K562 (cell line): Measurements from ENCODE around the gene PI4K2A. TPM values are rescaled to one million over a fixed set of nuclear protein-coding genes. Genes with fewer than 3 reads are reported as not detected.

Experiments
- CBFB ChIP-seq: sonication (generic); formaldehyde crosslinking; IDR thresholded peaks from 2 replicates; pipeline ENCODE4 v1.4.0; 2020; ENCODE audit warnings: mild to moderate bottlenecking, missing genetic modification reagents
- FIP1L1 ChIP-seq: fragments of 200-400 bp; formaldehyde crosslinking; IDR thresholded peaks from 2 replicates; pipeline ENCODE4 v1.6.1; 2018; ENCODE audit warnings: mild to moderate bottlenecking, low read depth, low read length; ENCODE audit not compliant: poor library complexity, severe bottlenecking
- ILF3 ChIP-seq: fragments of 450-650 bp; IDR thresholded peaks from 2 replicates; pipeline ENCODE4 v1.6.1; 2018; ENCODE audit warnings: antibody characterized with exemption, mild to moderate bottlenecking, moderate library complexity, borderline replicate concordance
- MYBL2 ChIP-seq, 2 experiments: fragments of 450-650 bp in 1 of 2; sonication (generic) in 1 of 2; formaldehyde crosslinking in 1 of 2; IDR thresholded peaks; 2 replicates each; pipeline versions ENCODE4 v1.6.1 to v1.8.1; 2017 to 2022; ENCODE audit warnings: borderline replicate concordance in 1 of 2, inconsistent platforms in 1 of 2, low read depth in 1 of 2, mild to moderate bottlenecking in 1 of 2, missing genetic modification reagents in 1 of 2, moderate library complexity in 1 of 2
- MYNN ChIP-seq, 2 experiments: sonication (generic); formaldehyde crosslinking in 1 of 2; IDR thresholded peaks; 2 replicates each; pipeline versions ENCODE4 v1.5.0 to v1.6.1; 2016 to 2020; ENCODE audit warnings: antibody characterized with exemption in 1 of 2, missing genetic modification reagents in 1 of 2
- NEUROD1 ChIP-seq: fragments of 150-350 bp; IDR thresholded peaks from 2 replicates; pipeline ENCODE4 v1.6.1; 2014; ENCODE audit warnings: borderline replicate concordance, low read length, low read depth; ENCODE audit not compliant: partially characterized antibody
- NFE2 ChIP-seq: IDR thresholded peaks from 2 replicates; pipeline ENCODE4 v1.6.1; 2014; ENCODE audit warnings: antibody characterized with exemption, low read depth
- PHF21A ChIP-seq: fragments of 450-650 bp; IDR thresholded peaks from 2 replicates; pipeline ENCODE4 v1.6.1; 2017; ENCODE audit warnings: low read depth, borderline replicate concordance
- RB1 ChIP-seq: fragments of 450-650 bp; IDR thresholded peaks from 2 replicates; pipeline ENCODE4 v1.6.1; 2017; ENCODE audit warnings: low read depth, mild to moderate bottlenecking
- STAG1 ChIP-seq: sonication (generic); formaldehyde crosslinking; IDR thresholded peaks from 2 replicates; pipeline ENCODE4 v1.5.0; 2020; ENCODE audit warnings: missing genetic modification reagents, borderline replicate concordance
- U2AF1 ChIP-seq: fragments of 200-400 bp; formaldehyde crosslinking; optimal IDR thresholded peaks from 2 replicates; pipeline ENCODE3; 2017; ENCODE audit warnings: mild to moderate bottlenecking, low read depth, low read length, moderate library complexity
- ZNF311 ChIP-seq: fragments of 250-450 bp; sonication (Bioruptor Pico); IDR thresholded peaks from 2 replicates; pipeline ENCODE4 v1.4.0; 2020; ENCODE audit warnings: mild to moderate bottlenecking, moderate library complexity
- ZNF780A ChIP-seq: fragments of 250-450 bp; sonication (Bioruptor Pico); IDR thresholded peaks from 2 replicates; pipeline ENCODE4 v1.5.0; 2021; ENCODE audit warnings: mild to moderate bottlenecking
- ZNF830 ChIP-seq: fragments of 250-450 bp; sonication (Bioruptor Pico); IDR thresholded peaks from 2 replicates; pipeline ENCODE4 v1.5.0; 2021; ENCODE audit warnings: mild to moderate bottlenecking
- polyA plus RNA-seq, 8 experiments: library from polyadenylated mRNA; depleted of rRNA in 4 of 8; stranded (reverse) in 5 of 8; unstranded in 3 of 8; fragments of >200 nt; fragmentation: Nextera tagmentation in 2 of 8; fragmentation: Illumina TruSeq in 1 of 8; extraction: Ambion mirVana in 2 of 8; extraction: Trizol in 1 of 8; gene quantifications; 2 replicates each; pipeline versions ENCODE4 v1.2.1 to v1.2.3, GENCODE V29; 2011 to 2014; ENCODE audit warnings: inconsistent platforms in 1 of 8, missing spikeins in 1 of 8
- total RNA-seq, 7 experiments: library from RNA; depleted of rRNA in 6 of 7; stranded (reverse); fragments of >200 nt in 6 of 7; fragmentation: Illumina TruSeq in 2 of 7; extraction: Trizol in 2 of 7; gene quantifications; 2 replicates each; pipeline versions ENCODE4 v1.2.1 to v1.2.3, GENCODE V29; 2011 to 2021; ENCODE audit warnings: low replicate concordance in 1 of 7
- TF ChIP-seq, protein P1 (sequence below): fragments of 250-450 bp; sonication (Bioruptor Pico); IDR thresholded peaks from 2 replicates; pipeline ENCODE4 v1.4.0; 2020; ENCODE audit warnings: mild to moderate bottlenecking, moderate library complexity
- TF ChIP-seq, protein P2 (sequence below): fragments of 200-800 bp; sonication (Bioruptor generic); IDR thresholded peaks from 2 replicates; pipeline ENCODE4 v1.6.1; 2017; ENCODE audit warnings: missing genetic modification characterization, missing compliant biosample characterization
- TF ChIP-seq, protein P3 (sequence below): IDR thresholded peaks from 2 replicates; pipeline ENCODE4 v1.6.1; 2016; ENCODE audit warnings: missing genetic modification characterization, missing compliant biosample characterization
- TF ChIP-seq, protein P4 (sequence below): sonication (generic); formaldehyde crosslinking; IDR thresholded peaks from 2 replicates; pipeline ENCODE4 v1.4.0; 2020; ENCODE audit warnings: mild to moderate bottlenecking, missing genetic modification reagents

The PI4K2A gene
- total and polyA plus RNA-seq, 9 of the 15 experiments (the other 6 are each of a cell fraction or from before 2014, with no cell fraction given) = 4.4 to 28.4 (median 16.5) TPM

DNA sequence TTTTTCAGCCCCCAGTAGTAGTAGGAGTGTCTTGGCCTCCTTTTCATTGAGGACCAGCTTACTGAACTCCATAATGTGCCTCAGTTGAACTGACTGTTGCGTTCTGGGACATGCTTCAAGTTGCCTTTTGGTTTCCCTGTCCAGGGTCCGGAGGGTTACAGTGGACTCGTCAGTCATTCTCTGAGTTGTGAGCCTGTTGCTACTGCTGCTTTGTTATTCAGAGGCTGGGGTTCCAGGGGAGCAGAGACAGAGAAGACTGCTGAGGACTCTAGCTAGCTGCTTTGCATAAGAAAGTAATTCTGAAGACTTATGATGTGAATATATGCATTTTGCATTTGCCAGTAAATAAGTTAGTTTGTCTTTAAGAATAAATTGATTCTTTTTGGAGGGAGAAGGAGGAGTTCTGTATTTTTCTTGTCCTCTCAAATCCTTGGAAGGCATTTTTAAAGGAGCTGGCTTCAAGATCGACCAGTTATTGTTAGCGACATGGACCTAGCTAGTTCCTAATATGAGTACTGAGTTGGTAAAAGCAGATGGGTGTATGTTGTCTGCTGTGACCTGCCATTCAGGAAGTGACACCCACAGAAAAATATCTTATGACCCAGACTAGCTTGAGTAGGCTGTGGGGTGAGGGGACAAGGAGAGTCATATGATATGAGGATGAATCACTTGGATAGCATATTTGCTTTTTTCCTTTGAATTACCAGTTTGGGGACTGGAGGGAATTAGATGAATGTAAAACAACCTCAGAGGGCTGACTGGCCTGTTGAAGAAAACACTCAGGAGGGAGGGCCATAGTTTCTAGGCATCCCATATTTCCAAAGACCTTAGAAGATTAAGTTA lies 8.3 kb downstream of the PI4K2A start (continued):
- TF ChIP-seq, protein P1, sequence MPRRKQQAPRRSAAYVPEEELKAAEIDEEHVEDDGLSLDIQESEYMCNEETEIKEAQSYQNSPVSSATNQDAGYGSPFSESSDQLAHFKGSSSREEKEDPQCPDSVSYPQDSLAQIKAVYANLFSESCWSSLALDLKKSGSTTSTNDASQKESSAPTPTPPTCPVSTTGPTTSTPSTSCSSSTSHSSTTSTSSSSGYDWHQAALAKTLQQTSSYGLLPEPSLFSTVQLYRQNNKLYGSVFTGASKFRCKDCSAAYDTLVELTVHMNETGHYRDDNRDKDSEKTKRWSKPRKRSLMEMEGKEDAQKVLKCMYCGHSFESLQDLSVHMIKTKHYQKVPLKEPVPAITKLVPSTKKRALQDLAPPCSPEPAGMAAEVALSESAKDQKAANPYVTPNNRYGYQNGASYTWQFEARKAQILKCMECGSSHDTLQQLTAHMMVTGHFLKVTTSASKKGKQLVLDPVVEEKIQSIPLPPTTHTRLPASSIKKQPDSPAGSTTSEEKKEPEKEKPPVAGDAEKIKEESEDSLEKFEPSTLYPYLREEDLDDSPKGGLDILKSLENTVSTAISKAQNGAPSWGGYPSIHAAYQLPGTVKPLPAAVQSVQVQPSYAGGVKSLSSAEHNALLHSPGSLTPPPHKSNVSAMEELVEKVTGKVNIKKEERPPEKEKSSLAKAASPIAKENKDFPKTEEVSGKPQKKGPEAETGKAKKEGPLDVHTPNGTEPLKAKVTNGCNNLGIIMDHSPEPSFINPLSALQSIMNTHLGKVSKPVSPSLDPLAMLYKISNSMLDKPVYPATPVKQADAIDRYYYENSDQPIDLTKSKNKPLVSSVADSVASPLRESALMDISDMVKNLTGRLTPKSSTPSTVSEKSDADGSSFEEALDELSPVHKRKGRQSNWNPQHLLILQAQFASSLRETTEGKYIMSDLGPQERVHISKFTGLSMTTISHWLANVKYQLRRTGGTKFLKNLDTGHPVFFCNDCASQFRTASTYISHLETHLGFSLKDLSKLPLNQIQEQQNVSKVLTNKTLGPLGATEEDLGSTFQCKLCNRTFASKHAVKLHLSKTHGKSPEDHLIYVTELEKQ (CRISPR knock-in tag) = no peak
- TF ChIP-seq, protein P2, sequence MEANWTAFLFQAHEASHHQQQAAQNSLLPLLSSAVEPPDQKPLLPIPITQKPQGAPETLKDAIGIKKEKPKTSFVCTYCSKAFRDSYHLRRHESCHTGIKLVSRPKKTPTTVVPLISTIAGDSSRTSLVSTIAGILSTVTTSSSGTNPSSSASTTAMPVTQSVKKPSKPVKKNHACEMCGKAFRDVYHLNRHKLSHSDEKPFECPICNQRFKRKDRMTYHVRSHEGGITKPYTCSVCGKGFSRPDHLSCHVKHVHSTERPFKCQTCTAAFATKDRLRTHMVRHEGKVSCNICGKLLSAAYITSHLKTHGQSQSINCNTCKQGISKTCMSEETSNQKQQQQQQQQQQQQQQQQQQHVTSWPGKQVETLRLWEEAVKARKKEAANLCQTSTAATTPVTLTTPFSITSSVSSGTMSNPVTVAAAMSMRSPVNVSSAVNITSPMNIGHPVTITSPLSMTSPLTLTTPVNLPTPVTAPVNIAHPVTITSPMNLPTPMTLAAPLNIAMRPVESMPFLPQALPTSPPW (CRISPR knock-in tag) = no peak; the same call in 1 of the 2 replicates
- TF ChIP-seq PHF21A (no peak), ILF3 (no peak), CBFB (CRISPR knock-in tag) (no peak), ZNF780A (CRISPR knock-in tag) (no peak), U2AF1 (no peak), MYNN (IDR thresholded peaks at IDR 0.05) (no peak), MYNN (CRISPR knock-in tag; IDR thresholded peaks at IDR 0.05) (no peak), RB1 (no peak), MYBL2 (IDR thresholded peaks at IDR 0.05; ENCODE audit: low read depth) (no peak), MYBL2 (CRISPR knock-in tag; IDR thresholded peaks at IDR 0.05; ENCODE audit: borderline replicate concordance) (no peak), FIP1L1 (no peak), ZNF830 (CRISPR knock-in tag) (no peak), NEUROD1 (peak; percentile 33), STAG1 (no peak), NFE2 (peak; percentile 22; the same call in 1 of the 2 replicates), ZNF311 (no peak)
- TF ChIP-seq, protein P3, sequence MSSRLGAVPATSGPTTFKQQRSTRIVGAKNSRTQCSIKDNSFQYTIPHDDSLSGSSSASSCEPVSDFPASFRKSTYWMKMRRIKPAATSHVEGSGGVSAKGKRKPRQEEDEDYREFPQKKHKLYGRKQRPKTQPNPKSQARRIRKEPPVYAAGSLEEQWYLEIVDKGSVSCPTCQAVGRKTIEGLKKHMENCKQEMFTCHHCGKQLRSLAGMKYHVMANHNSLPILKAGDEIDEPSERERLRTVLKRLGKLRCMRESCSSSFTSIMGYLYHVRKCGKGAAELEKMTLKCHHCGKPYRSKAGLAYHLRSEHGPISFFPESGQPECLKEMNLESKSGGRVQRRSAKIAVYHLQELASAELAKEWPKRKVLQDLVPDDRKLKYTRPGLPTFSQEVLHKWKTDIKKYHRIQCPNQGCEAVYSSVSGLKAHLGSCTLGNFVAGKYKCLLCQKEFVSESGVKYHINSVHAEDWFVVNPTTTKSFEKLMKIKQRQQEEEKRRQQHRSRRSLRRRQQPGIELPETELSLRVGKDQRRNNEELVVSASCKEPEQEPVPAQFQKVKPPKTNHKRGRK (tag) = no peak
- TF ChIP-seq, protein P4, sequence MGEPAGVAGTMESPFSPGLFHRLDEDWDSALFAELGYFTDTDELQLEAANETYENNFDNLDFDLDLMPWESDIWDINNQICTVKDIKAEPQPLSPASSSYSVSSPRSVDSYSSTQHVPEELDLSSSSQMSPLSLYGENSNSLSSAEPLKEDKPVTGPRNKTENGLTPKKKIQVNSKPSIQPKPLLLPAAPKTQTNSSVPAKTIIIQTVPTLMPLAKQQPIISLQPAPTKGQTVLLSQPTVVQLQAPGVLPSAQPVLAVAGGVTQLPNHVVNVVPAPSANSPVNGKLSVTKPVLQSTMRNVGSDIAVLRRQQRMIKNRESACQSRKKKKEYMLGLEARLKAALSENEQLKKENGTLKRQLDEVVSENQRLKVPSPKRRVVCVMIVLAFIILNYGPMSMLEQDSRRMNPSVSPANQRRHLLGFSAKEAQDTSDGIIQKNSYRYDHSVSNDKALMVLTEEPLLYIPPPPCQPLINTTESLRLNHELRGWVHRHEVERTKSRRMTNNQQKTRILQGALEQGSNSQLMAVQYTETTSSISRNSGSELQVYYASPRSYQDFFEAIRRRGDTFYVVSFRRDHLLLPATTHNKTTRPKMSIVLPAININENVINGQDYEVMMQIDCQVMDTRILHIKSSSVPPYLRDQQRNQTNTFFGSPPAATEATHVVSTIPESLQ = no peak
